ENCODE data around the gene TGFBRAP1.

Gene TGFBRAP1

DNA sequence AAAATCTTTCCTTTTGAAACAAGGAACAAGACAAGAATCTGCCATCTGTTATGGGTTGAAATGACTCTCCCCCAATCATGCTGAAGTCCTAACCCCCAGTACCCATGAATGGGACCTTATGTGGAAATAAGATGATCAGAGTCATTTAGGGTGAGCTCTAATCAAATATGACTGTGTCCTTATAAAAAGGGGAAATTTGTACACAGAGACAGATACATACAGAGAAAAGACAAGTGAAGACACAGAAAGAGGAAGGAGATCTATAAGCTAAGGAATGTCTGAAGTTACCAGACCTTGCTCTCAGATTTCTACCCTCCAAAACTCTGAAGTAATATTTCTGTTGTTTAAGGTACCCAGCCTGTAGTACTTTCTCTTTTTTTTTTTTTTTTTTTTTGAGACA is 15.7 kb downstream of the TGFBRAP1 start:
- DNase-seq: no peak

DNA sequence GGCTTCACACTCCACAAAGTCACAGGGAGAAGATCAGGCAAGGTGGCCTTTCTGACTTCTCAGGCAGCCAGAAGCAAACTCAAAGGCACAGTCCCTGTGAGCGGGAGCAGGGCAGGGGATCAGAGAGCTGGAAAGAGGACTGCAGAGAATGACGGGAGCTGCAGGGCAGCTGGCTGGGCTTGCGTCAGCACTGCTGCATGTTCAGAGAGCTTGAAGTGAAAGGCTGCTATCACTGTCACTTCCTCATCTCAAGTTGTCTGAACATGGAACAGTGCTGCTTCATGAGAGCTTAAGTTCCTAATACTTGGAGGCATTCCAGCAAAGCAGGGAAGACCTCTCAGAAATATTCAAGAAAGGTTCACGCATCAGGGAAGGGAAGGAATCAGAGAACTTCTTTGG is 20.4 kb downstream of the TGFBRAP1 start:
- no peak for DNase-seq

DNA sequence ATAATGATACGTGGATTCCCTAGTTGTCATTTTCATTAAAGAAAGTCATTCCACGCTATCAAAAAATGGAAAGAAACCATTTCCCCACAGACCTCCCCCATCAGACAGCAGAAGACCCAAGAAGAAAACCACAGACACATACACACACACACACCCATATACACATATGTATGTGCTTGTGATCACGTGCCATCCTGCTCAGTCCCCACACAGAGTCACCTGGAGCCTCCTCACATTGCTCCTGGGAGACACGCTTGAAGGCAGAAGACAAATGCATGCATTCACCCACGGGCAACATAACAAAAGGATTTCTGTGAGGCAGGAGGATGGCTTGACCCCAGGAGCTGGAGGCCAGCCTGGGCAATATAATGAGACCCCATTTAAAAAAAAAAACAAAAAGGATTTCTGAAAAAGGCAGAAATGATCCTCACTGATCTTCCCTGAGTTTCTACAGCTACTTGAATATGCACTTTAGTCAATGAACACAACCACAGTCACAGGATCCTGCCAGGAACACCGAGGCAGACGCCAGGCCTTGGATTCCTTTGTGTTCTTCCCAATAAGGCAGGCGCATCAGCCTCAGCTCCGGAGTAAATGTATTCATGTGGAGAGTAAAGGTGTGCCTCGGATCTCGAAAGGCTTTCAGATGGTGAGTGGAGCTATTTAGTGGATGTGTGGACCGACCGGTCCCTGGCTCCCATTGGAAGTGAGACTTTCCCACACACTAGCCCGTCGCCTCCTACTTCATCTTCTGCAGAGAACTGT is 21.0 kb downstream of the TGFBRAP1 start:
- DNase-seq: no peak

DNA sequence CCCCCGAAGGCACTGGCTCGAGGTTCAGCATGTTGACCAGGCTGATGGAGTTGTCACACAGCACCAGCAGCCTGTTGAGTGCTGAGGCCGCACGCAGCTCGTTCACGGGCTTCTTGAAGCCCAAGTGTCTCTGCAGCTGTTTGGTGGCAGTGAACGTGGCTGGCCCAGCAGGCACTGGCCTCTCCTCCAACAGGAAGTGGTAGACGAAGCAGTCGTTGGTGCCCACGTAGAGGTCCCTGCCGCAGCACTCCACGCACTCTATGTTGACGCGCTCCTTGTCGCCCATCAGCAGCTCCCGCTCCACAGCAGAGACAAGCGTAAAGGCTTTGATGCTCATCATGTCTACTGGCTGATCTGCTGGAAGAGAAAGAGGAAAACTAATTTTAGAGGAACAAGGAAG is 21.6 kb downstream of the TGFBRAP1 start:
- no peak for DNase-seq

DNA sequence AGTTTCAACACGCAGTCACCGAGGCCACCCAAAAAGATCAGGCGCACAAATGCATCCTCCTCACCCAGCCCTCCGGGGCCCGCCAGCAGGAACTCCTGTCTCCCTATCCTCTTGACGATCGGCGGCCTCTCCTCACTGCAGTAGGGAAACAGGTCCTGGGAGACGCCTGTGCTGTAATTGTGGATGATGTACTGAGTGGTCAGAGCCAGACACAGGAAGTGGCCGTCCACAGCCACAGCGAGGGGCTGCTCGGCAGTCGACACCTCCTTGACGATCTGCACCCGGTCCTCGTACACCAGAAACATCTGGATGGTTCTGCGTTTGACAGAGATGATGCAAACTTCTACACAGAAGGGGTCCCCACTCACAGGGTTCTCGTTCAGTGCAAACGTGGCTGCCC is 22.0 kb downstream of the TGFBRAP1 start:
- DNase-seq: no peak

DNA sequence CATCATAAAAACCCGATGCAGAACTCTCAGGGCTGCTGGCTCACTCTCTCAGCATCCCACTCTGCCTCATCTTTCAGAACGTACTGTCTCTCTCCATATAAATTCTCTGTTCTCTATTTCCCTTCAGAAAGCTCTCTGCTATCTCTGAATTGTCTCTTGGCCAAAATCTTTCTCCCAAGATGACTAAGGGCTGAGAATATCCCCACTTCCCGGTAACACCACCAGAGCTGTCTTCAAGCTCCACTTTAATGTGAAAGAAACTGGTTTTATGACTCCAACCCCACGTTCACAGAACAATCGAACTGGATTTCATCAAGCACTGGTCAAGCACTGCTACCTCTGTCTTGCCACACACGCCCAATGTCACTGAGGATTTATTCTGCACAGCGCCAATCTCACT is 22.4 kb downstream of the TGFBRAP1 start:
- no peak for DNase-seq

DNA sequence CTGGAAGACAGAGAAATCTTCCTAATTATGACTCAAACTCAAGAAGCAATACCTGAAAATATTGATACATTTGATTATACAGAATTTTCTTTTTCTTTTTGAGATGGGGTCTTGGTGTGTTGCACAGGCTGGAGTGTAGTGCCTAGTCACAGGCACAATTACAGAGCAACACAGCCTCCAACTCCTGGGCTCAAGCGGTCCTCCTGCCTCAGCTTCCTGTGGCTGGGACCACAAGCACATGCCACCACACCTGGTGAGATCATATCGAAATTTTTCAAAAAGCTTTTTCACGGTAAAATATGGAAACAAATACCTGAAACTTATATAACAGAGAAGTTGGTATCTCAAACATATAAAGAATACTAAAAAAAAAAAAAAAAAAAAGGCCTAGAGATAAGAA is 27.9 kb downstream of the TGFBRAP1 start:
- DNase-seq: no peak

DNA sequence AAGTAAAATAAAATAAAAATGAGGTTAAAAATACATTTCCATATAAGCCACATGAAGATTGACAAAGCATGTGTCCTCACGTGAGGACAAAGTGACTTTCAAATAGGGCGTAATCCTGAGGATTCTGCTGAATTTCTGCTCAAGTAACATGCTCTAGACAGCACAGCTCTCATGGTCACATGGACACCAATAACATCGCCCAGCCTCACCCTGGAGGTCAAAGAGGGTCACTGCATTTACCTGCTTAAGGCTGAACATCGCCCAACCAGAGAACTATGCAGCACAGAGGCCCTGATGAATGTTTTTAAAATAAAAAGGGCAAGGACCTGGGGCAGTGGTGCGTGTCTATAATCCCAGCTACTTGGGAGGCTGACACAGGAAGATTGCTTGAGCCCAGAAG is 30.2 kb downstream of the TGFBRAP1 start:
- DNase-seq: no peak

DNA sequence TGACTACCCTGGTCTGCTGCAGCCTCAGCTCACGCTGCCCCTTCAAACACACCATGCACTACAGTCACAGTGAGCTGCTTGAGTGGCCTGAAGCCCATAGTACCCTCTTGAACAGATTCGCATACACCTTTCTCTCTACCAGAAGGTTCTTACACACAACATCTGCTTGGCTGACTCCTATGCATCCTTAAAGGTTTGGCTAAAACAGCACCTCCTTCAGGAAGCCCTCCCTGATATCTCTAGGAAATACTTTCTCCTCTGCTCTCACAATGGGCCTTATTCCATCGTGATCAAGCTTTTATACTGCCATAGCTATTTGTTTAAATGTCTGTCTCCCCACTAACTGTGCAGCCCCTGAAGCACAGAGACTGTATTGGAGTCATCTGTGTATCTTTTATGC is 31.5 kb downstream of the TGFBRAP1 start:
- no peak for DNase-seq

DNA sequence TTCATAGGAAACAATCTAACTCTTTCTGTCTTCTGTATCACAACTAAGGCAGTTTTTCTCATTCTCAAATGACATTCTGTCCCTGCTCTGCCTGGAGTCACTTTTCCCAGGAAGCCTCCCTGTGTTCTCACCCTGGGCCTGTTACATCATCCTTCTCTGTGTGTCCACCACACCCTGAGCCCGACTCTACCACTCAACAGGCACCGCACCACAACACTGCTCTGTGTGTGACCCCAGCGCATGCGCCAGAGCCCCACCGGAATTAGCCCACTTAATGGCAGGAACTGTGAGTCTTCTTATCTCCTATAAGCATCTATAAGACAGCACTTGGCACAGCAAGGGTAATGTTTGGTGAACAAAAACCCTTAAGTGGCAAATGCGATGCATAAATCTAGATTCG is 32.3 kb downstream of the TGFBRAP1 start:
- DNase-seq: no peak

DNA sequence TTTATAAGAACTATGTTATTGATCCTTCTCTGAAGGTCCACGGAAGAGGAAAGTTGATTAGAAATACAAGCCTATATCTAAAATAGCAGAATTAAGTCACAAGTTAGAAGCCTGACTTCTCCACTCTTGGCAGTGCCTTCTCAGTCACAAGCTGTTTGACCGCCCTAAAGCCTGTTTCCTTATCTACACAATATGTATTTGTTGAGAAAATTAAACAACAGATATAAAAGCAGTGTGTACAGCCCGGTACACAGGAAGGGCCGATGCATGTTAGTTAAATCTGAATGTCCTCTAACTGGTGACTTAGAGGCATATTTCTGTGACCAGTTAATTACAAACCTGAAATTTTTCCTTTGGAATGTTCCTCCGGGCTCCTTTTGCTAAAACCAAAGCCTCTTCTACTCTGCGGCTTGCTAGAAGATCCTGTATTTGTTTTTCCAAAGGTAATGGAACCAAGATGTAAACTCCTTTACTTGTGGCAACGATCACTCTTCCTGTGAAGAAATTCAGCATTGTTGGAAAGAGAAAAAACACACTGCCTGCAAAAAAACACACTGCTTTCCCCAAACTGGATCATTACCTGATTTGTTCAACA is 33.4 kb downstream of the TGFBRAP1 start:
- DNase-seq: no peak

DNA sequence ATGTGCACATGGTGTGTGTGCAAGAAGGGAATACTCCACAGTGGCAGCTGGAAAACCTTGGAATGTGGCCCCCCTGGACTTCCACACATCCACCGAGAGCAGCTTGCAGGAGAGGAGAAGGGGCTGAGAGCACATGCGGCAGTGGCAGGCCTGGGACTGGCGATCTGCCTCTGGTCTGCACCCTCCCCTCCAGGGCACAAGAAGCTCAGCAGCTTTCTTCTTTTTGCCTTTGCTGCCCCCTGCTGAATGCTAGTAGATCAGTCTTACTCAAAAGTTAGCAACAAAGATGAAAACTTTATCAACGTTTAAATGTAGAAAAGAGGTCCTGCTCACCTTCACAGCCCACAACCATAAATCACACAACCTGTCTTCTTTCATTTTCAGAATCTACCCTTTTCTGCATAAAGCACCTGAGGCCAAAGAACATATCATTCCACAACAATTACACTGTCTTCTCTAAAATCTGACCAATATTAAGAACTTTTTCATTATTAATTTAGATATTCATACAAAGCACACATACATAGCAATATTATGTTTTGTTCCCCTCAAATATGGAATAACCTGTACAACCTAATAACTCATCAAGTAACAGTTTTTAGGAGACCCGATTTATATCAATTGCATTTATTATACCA is 34.6 kb downstream of the TGFBRAP1 start:
- no peak for DNase-seq

DNA sequence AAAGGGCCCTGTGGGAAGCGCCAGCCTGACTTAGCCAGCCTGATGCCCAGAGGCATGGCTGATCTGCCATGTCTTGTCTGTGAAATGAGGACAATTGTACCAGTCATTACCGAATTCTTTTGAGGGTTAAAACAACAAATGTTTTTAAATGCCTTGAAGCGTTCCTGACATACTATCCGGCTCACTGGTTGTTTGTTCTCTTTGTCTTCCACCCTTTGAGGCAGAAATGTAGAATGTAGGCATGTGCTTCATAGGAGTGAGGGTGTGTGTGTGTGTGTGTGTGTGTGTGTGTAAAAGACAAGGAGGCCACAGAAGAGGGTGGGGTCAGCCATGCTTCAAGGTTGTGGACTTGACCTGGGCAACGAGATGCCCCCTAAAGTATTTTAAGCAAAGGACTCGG is 35.5 kb downstream of the TGFBRAP1 start:
- DNase-seq: no peak

DNA sequence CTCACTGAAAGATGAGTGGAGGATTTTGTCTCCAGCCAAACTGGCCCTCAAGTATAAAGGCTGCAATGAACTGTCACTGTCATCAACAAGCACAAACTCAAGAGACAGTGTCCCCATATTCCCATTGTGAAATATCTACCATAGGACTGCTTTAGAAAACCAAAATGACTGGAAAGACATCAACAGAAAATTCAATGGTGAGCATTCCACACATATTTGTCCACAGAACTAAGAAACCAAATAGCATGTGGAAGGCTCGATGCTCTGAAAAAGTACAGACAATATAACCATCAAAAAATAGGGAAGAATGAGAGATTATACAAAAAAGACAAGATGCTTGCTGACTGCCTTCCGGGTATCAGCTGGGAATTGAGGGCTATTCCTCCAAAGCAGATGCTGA is 37.6 kb downstream of the TGFBRAP1 start:
- DNase-seq: no peak

DNA sequence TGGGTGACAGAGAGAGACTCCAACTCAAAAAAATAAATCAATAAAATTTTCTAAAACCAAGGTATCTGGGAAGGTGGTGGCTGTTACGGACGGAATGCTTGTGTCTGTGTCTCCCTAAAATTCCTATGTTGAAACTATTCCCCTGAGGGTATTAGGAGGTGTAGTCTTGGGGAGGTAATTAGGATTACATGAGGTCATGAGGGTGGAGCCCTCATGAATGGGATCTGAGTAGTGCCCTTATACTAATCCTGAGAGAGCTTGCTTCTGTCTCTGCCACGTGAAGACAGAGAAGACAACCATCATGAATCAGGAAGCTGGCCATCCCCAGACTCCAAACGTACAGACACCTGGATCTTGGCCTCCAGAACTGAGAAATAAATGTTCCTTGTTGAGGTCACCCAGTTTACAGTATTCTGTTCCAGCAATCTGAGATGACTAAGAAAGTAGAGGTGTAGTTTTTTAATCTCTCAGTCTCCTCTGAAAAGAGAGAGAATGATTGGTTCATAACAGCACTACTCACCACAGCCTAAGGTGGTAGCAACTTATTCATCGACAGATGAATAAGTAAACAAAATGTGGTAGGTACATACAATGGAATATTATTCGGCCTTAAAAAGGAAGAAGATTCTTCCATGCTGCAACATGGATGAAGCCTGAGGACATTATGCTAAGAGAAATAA is 38.4 kb downstream of the TGFBRAP1 start:
- DNase-seq: no peak

DNA sequence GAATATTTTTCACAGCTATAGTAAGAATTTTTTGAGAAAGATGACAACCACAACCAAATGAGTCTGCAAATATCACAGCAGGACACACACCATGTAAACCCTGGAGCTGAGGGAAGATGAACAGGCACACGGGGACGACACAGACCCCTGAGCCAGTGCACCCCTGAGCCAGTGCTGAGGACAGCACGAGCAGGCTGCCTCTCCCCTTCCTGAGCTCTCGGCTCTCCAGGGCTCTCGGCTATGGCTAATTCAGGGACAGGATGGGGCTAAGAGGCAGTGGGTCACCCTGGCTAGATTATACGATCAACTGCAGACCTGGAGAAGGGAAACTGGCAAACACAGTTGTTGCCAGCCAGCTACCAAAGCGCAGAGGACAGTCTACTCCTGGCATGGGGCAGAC is 41.4 kb downstream of the TGFBRAP1 start:
- DNase-seq: no peak

DNA sequence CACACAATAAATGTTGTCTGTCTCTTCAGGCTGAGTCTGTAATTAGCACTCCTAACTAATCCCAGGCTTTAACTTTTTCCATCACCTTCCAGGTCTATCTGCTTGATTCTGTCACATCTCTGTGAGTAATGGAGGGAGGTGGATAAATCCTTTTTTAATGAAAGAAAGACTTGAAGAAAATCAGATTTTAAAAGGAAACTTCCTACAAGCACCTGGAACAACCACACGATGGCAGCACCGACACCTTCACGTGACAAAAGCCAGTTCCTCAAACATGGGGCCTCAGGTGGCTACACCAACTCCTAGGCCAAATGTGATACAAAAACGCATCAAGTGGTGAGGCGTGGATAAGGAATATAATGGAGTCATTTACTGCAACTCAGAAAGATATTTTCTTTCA is 41.8 kb downstream of the TGFBRAP1 start:
- DNase-seq: no peak

DNA sequence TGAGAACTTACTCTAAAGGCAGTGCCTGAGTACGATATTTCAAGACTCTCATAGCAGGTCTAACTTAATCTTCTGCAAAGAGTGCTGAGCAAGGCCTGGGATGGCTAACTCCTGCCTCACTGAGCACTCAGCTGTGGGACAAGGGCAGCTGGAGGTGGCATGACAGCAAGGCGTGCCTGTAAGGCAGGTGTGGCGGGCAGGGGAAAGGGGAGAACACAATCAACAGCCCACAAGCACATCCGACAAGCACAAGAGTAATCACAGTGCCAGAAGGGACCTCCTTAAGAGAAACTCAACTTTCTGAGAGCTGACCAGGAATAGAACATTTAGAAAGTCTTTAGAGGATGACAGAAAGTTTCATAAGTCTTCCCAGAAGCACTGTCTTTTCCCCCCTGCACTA is 46.0 kb downstream of the TGFBRAP1 start:
- no peak for DNase-seq

DNA sequence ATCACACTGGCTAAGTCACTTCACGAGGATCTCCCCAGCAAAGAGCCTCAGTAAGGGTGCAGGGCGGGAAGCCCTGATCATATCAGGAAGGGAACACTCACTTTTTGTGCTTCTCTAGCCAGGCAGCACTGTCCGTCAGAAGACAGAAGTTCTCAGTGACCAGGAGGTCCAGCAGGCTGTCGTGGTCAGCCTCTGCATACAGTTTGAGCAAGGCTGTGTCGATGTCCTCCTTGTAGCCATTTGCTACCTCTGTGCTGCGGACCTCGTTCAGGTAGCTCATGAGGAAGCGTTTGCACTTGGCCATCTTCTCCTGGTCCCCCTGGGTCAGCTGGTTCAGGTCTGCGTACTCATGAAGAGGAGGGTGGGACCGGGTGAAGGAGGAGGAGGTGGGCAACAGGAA is 49.3 kb downstream of the TGFBRAP1 start:
- no peak for DNase-seq

DNA sequence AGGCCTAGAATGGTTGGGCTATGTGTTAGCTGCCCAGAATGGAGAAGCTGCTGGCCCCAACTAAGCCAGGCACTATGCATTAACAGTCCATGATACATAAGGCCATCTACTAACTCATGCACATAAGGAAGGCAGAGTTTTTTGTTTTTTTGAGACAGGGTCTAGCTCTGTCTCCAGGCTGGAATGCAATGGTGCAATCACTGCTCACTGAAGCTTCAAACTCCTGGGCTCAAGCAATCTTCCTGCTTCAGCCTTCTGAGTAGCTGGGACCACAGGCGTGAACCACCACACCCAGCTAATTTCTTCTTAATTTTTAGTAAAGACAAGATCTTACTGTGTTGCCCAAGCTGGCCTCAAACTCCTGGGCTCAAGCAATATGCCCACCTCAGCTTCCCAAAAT is 50.4 kb downstream of the TGFBRAP1 start:
- DNase-seq: no peak

DNA sequence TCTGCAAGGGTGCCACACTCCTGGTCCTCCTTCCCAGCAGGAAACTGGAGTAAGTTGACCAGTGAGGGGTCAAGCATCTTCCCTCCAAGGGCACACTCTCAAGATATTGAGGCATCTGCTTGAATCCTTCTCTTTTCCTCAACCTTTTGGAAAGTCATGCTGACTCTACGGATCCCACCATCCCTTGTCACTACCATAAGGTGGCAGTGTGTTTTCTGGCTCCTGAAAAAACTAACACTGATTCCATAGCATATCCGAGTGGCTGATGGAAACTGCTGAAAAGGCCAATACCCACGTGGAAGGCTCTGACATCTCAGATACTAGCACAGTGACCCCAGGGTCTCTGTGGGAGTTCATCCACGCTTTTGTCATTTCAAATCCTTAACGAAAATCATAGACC is 50.9 kb downstream of the TGFBRAP1 start:
- DNase-seq: no peak

DNA sequence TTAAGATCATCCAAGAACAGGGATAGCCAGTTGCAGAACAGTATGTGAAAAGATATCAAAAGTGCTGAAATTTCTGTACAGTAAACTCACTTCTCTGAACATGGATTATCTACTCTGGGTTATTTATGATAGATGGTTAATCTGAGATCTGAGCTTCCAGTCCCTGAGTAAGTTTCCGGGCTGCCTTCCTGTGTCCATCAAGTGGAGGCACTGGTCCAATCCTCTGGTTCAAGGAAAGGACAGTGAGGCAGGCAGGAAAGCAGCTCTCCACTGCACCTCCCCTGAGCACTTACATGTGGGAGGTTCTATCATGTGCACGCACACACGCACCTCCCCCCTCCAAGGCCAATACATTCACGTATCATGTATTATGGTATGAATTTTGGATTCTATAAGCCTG is 55.5 kb downstream of the TGFBRAP1 start:
- no peak for DNase-seq

DNA sequence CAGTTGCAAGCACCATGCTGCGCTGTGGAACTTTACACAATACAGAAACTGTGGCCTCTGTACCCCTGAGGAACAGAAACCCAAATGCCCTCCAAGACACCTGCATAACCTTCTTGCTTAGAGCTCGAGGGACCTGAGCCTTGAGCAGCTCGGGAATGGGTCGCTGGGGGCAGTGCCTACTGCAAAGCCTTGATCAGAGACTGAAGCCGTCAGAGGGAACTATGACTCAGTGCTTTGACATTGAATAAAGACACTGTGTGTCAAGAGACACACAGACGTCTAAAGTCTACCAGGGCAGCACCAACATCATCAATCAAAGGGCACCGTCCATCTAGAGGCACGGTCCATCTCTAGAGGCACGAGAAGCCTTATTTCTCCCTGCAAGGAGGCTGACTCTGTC is 57.4 kb downstream of the TGFBRAP1 start:
- no peak for DNase-seq

Measured in effector CD4-positive, alpha-beta T cell (primary cell).